GM10248 (cell line): Measurements from ENCODE around the gene TDRD10.

ENCODE experiments used
- CTCF ChIA-PET: fragments of 300-600 bp; sonication (Branson Sonifier 250); formaldehyde crosslinking; extraction: SDS; loops from one replicate; lab custom pipeline; 2021; ENCODE audit warnings: antibody characterized with exemption; lab: Yijun Ruan, JAX
- POLR2A ChIA-PET: fragments of 350-650 bp; sonication (Branson Sonifier 250); formaldehyde crosslinking; extraction: SDS; loops from one replicate; lab custom pipeline; 2020; ENCODE audit warnings: antibody characterized with exemption; lab: Yijun Ruan, JAX
- DNase-seq: peaks from one replicate; pipeline ENCODE4 v3.0.0; 2012; ENCODE audit errors: extremely low spot score
- TF ChIP-seq, protein P1 (sequence below): IDR thresholded peaks from 2 replicates; pipeline ENCODE4 v1.5.1; 2012; ENCODE audit warnings: mild to moderate bottlenecking, low read depth; ENCODE audit errors: extremely low read depth, missing control alignments, control extremely low read depth

TDRD10 gene

DNA sequence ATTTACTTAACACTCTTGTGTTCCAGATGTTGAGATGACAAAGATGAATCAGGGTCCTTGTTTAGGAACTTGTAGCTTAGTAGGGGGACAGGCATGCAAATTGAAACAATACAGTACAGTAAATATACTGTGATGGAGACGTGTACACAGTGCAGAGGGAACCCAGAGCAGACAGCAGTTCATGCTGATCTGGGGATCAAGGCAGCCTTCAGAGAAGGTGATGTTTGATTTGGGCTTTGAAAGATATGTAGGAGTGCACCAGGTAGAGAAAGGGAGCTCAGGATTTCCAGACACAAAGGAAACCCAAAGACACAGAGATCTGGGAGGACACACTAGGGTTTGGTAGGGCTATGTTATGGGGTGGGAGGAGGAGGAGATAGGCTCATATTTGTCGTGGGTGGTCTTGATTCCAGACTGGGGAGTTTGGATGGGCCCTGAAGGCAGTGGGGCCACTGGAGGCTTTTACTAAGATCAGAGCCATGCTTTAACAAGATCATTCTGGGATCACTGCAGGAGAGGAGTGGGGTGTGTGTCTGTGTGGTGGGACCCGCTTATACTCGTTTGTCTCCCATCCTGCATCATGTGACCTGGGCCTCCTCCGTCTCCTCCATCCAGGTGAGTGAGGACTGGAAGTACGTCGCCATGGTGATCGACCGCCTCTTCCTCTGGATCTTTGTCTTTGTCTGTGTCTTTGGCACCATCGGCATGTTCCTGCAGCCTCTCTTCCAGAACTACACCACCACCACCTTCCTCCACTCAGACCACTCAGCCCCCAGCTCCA, 73.3 kb downstream of the TDRD10 start:
- POLR2A ChIA-PET: no interaction called here

DNA sequence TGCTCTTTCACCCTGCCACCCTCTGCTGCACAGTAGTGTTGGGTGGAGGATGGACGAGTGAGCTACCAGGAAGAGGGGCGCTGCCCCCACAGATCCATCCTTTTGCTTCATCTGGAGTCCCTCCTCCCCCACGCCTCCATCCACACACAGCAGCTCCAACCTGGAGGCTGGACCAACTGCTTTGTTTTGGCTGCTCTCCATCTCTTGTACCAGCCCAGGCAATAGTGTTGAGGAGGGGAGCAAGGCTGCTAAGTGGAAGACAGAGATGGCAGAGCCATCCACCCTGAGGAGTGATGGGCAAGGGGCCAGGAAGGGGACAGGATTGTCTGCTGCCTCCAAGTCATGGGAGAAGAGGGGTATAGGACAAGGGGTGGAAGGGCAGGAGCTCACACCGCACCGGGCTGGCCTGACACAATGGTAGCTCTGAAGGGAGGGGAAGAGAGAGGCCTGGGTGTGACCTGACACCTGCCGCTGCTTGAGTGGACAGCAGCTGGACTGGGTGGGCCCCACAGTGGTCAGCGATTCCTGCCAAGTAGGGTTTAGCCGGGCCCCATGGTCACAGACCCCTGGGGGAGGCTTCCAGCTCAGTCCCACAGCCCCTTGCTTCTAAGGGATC, 74.0 kb downstream of the TDRD10 start:
- TF ChIP-seq, protein P1, sequence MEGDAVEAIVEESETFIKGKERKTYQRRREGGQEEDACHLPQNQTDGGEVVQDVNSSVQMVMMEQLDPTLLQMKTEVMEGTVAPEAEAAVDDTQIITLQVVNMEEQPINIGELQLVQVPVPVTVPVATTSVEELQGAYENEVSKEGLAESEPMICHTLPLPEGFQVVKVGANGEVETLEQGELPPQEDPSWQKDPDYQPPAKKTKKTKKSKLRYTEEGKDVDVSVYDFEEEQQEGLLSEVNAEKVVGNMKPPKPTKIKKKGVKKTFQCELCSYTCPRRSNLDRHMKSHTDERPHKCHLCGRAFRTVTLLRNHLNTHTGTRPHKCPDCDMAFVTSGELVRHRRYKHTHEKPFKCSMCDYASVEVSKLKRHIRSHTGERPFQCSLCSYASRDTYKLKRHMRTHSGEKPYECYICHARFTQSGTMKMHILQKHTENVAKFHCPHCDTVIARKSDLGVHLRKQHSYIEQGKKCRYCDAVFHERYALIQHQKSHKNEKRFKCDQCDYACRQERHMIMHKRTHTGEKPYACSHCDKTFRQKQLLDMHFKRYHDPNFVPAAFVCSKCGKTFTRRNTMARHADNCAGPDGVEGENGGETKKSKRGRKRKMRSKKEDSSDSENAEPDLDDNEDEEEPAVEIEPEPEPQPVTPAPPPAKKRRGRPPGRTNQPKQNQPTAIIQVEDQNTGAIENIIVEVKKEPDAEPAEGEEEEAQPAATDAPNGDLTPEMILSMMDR: no peak
- POLR2A ChIA-PET: no interaction called here
- CTCF ChIA-PET: interaction anchor here (0.9 to 3.2 kb wide), 6 partner anchors 13 to 485 kb away, joined by 3 to 19 read pairs (median 4); no protein-coding TSS in a partner anchor
- DNase-seq: no peak

More for the DNA sequence above, 73.3 kb downstream of the TDRD10 start:
- TF ChIP-seq, protein P1: no peak
- CTCF ChIA-PET: interaction anchor here (0.9 to 3.2 kb wide), 6 partner anchors 13 to 486 kb away, joined by 3 to 19 read pairs (median 4); no protein-coding TSS in a partner anchor
- no peak for DNase-seq

DNA sequence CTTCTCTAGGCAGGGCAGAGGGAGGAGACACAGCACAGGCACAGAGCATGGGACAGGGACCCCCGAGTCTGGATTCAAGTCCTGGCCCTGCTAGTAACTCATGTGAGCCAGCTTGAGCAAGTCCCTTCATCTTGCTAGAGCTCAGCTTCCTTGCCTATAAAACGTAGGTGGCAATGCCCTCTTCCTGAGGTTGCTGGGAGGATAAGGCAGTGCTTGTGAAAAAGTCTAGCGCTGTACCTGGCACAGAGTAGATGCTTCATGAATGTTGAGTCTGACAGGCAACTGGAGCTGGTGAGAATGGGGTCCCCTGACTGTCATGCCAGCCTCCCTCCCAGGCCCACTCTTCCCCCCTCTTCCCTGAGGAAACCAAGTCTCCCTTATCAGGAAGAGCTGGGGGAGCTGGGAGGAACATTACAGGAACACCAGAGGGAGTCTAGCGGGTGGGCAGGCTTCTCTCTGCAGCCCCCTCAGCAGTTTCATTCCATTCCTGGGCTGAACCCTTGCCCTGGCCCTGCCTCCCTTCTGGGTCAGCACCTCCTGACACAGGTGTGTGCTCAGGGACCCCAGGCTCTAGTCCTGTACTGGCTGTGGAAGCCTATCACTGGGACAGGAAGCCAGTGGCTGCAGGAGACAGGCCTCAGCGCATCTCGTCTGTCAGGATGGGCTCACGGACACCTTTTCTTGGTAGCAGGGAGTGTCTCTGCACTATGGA, 75.5 kb downstream of the TDRD10 start:
- no peak for DNase-seq
- CTCF ChIA-PET: interaction anchor here (1.3 to 3.8 kb wide), 5 partner anchors 10 to 169 kb away, joined by 3 to 19 read pairs (median 9); partner anchors contain the start of gene CHRNB2
- TF ChIP-seq, protein P1: no peak
- POLR2A ChIA-PET: no interaction called here

DNA sequence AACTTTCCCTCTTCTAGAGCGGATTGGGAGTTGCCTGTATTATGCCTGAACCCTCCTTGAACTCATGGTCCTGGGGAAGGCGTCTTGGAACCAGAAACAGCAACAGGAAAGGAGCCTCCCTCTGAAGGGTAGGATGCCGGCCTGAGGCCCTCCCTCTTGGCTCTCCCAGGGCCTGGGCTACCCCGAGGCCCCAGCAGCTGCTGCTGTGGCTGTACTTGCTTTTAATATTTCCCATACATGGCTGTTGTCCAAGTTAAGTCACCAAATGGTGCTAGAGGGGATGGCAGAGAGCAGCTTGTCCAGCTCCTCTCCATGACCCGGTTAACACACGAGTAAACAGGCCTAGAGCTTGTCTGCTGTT, 76.0 kb downstream of the TDRD10 start:
- DNase-seq: no peak
- TF ChIP-seq, protein P1: no peak
- ChIA-PET CTCF (interaction anchor here (1.3 to 3.8 kb wide), 4 partner anchors 10 to 168 kb away, joined by 3 to 19 read pairs (median 9); partner anchors contain the start of gene CHRNB2), POLR2A (interaction anchor here (0.6 to 1.2 kb wide), 2 partner anchors 28 to 191 kb away, joined by 4 to 6 read pairs; no protein-coding TSS in a partner anchor)

DNA sequence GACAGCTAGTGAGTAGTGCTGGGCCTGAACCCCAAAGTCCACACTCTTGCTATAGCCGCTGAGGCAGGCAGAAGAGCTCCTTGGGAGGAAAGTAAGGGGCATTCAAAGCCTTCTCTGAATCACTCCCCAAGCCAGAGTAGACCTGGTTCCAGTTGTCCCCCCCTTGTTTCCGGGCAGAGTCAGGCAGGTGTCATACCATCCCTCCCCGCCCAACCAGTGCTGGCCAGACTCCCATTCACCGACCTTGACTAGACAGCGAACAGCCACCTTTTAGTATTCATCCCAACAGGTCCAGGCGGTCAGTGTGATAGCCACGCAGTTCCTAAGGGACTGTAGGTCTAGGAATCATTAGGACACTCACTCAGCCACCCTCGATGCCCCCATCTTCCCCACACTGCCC, 77.4 kb downstream of the TDRD10 start:
- no peak for DNase-seq
- POLR2A ChIA-PET: interaction anchor here (1.2 kb wide), 1 partner anchor 27 kb away, joined by 4 read pairs; no protein-coding TSS in a partner anchor
- CTCF ChIA-PET: interaction anchor here (1.0 to 3.8 kb wide), 4 partner anchors 11 to 365 kb away, joined by 3 to 19 read pairs (median 9); partner anchors contain the start of gene CHRNB2
- TF ChIP-seq, protein P1: no peak

DNA sequence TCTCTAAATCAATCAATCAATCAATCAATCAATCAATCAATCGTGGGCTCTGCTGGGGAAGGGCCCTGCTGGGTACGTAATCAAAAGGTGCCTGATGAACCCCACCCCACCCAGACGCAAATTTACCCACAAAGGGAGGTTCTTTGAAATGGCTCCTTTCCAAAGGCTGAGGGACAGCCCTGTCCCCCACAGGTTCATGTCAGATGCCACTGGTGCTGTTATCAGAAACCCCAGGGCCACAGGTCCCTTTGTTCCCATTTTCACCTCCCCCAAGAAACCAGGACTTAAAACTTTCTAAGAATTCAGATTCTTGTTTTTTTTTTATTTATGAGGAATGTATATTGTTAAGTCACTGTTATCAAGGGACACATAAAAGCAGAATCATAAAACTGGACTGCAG, 79.7 kb downstream of the TDRD10 start:
- TF ChIP-seq, protein P1: no peak
- POLR2A ChIA-PET: no interaction called here
- CTCF ChIA-PET: interaction anchor here (1.4 kb wide), 2 partner anchors 10 to 22 kb away, joined by 3 to 6 read pairs; no protein-coding TSS in a partner anchor
- no peak for DNase-seq
